Right cardiac atrium (tissue), 5 donors: ENCODE results near the gene TTYH1. TPM values are rescaled to one million over a fixed set of nuclear protein-coding genes. Genes with fewer than 3 reads are reported as not detected.

Source experiments
- ATAC-seq, 2 donors: fragments of 200-7000 bp; cut with Tn5 transposase; one replicate each; pipeline versions ENCODE4 v1.8.0 to v1.9.1; 2020; ENCODE audit warnings: moderate library complexity in 2 of 2, mild to moderate bottlenecking in 1 of 2
- DNase-seq, 3 donors: peaks; one replicate each; pipeline ENCODE4 v3.0.0-alpha.2; 2020
- H3K27ac ChIP-seq: one replicate; pipeline ENCODE4 v1.5.1; 2013; ENCODE audit warnings: mild to moderate bottlenecking, low read length, control low read depth, moderate library complexity
- H3K27me3 ChIP-seq: one replicate; pipeline ENCODE4 v1.6.1; 2013; ENCODE audit not compliant: control insufficient read depth, insufficient read depth
- H3K4me1 ChIP-seq: one replicate; pipeline ENCODE4 v1.6.1; 2013; ENCODE audit warnings: low read length; ENCODE audit not compliant: control insufficient read depth, insufficient read depth
- H3K4me3 ChIP-seq: one replicate; pipeline ENCODE4 v1.5.1; 2013; ENCODE audit warnings: low read length, control low read depth
- H3K9me3 ChIP-seq: one replicate; pipeline ENCODE4 v1.6.1; 2013; ENCODE audit warnings: low read length; ENCODE audit not compliant: control insufficient read depth
- WGBS: extraction: QIAGEN DNeasy Blood & Tissue Kit; methylation state at CpG from one replicate; pipeline ENCODE4 v1.1.7; 2013; 5-methylcytosine and 5-hydroxymethylcytosine counted together
- intact Hi-C, 4 donors: fragments of 100-400 bp; cut with DNase I; formaldehyde crosslinking; loops; one replicate each; pipeline versions ENCODE4 v1.11.0 to v1.14.0; 2022 to 2023
- polyA plus RNA-seq: library from polyadenylated mRNA; stranded (reverse); fragments of 200-250 nt; gene quantifications from one replicate; pipeline ENCODE4 v1.2.3, GENCODE V29; 2013
- total RNA-seq, 4 donors: library from RNA; stranded (reverse); fragmentation: NEBNext Ultra II Directional; extraction: Animal tissue kit (Norgen Biotek cat#: 25700); gene quantifications; one replicate each; pipeline ENCODE4 v1.2.1, GENCODE V29; 2021
- donor health status: healthy with polysubstance abuse.
- donor health status: DM: no; HTN: yes; CAD: no.
- donor health status: DM: no; HTN: no; CAD: no.
- donor health status: DM: no; HTN: yes; CAD: no; lungs with severe emphysema.
- donor health status: DM: yes; HTN: yes; CAD: no.

The TTYH1 gene
- total and polyA plus RNA-seq, 5 donors: 2.4 to 3.6 (median 3.0) TPM

- DNase-seq: peak; percentile 67 to 85 (median 85)
- intact Hi-C loops: no loop called here
Observed at GRCh38 chr19:54448040-54448773, 32.9 kb downstream of the TTYH1 start.

GRCh38 chr19:54448774-54449700 is 33.8 kb downstream of the TTYH1 start, which contains the start of gene LENG8:
Gene LENG8 (plus strand): TSS chr19:54449199. CDS start chr19:54451345, 2,146 bp downstream.
- ATAC-seq (peak; percentile 98), DNase-seq (peak; percentile 98 to 100 (median 99))
- Histone ChIP-seq H3K9me3 (no peaks in the 10 kb centered on the region), H3K27ac (peak within 1 kb of the TSS; percentile 93), H3K4me3 (peak within 1 kb of the TSS; percentile 78), H3K4me1 (peaks cover 4% of the 10 kb centered on the region), H3K27me3 (no peaks in the 10 kb centered on the region)
- under 1% methylated on average over 96 of the region's 96 CpGs for WGBS
- intact Hi-C loops: no loop called here

More at GRCh38 chr19:54448040-54448773, 32.9 kb downstream of the TTYH1 start:
- H3K27ac ChIP-seq: peak overlapping the region; percentile 70
- H3K9me3 ChIP-seq: no peaks in the 10 kb centered on the region
- peak; percentile 32 to 46 for ATAC-seq
- WGBS: under 1% methylated on average over 34 of the region's 34 CpGs
- H3K4me1 ChIP-seq: peaks cover 4% of the 10 kb centered on the region
- no peaks in the 10 kb centered on the region for H3K27me3 ChIP-seq
- peak overlapping the region; percentile 59 for H3K4me3 ChIP-seq

- no peak for DNase-seq
- no peaks in the 10 kb centered on the region for H3K9me3 ChIP-seq
- WGBS: under 1% methylated on average over 21 of the region's 21 CpGs
- intact Hi-C loops: no loop called here
- peaks cover 4% of the 10 kb centered on the region for H3K4me1 ChIP-seq
- H3K27me3 ChIP-seq: no peaks in the 10 kb centered on the region
- peak overlapping the region; percentile 93 for H3K27ac ChIP-seq
- ATAC-seq: no peak
- peak overlapping the region; percentile 78 for H3K4me3 ChIP-seq
Observed at GRCh38 chr19:54449701-54450069, 34.4 kb downstream of the TTYH1 start.

GRCh38 chr19:54451331-54451871 is 36.1 kb downstream of the TTYH1 start:
- intact Hi-C loops: no loop called here

GRCh38 chr19:54451997-54452396 is 36.7 kb downstream of the TTYH1 start:
- 85% methylated on average over 11 of the region's 11 CpGs for WGBS
- Histone ChIP-seq H3K4me1 (peaks cover 4% of the 10 kb centered on the region), H3K9me3 (no peaks in the 10 kb centered on the region), H3K27ac (no peak overlapping the region), H3K27me3 (no peaks in the 10 kb centered on the region), H3K4me3 (no peak overlapping the region)
- intact Hi-C loops: no loop called here
- peak in 1 of 3 donors; percentile 44 for DNase-seq
- ATAC-seq: no peak

More at GRCh38 chr19:54451331-54451871, 36.1 kb downstream of the TTYH1 start:
- DNase-seq (peak in 1 of 3 donors; percentile 27), ATAC-seq (no peak)
- no peak overlapping the region for H3K4me3 ChIP-seq
- H3K27ac ChIP-seq: no peak overlapping the region
- 58% methylated on average over 9 of the region's 9 CpGs for WGBS
- H3K9me3 ChIP-seq: no peaks in the 10 kb centered on the region
- no peaks in the 10 kb centered on the region for H3K27me3 ChIP-seq
- peaks cover 4% of the 10 kb centered on the region for H3K4me1 ChIP-seq

- ATAC-seq (no peak), DNase-seq (peak in 1 of 3 donors; percentile 38)
- Histone ChIP-seq H3K9me3 (no peaks in the 10 kb centered on the region), H3K27ac (no peak overlapping the region), H3K27me3 (no peaks in the 10 kb centered on the region), H3K4me3 (no peak overlapping the region), H3K4me1 (peaks cover 4% of the 10 kb centered on the region)
- 92% methylated on average over 11 of the region's 11 CpGs for WGBS
- intact Hi-C loops: no loop called here
Observed at GRCh38 chr19:54452626-54453025, 37.4 kb downstream of the TTYH1 start.

GRCh38 chr19:54453921-54454780 is 38.9 kb downstream of the TTYH1 start:
- Histone ChIP-seq H3K9me3 (no peaks in the 10 kb centered on the region), H3K4me1 (peaks cover 4% of the 10 kb centered on the region), H3K27me3 (no peaks in the 10 kb centered on the region), H3K4me3 (no peak overlapping the region), H3K27ac (no peak overlapping the region)
- ATAC-seq (no peak), DNase-seq (peak in 1 of 3 donors; percentile 51)
- 88% methylated on average over 31 of the region's 31 CpGs for WGBS
- intact Hi-C loops: no loop called here

GRCh38 chr19:54454781-54455675 is 39.8 kb downstream of the TTYH1 start:
- H3K27ac ChIP-seq: no peak overlapping the region
- peak in 1 of 3 donors; percentile 58 for DNase-seq
- intact Hi-C loops: no loop called here
- no peaks in the 10 kb centered on the region for H3K9me3 ChIP-seq
- no peaks in the 10 kb centered on the region for H3K27me3 ChIP-seq
- peaks cover 4% of the 10 kb centered on the region for H3K4me1 ChIP-seq
- no peak overlapping the region for H3K4me3 ChIP-seq
- no peak for ATAC-seq
- WGBS: 89% methylated on average over 33 of the region's 33 CpGs

- Histone ChIP-seq H3K4me3 (no peak overlapping the region), H3K9me3 (no peaks in the 10 kb centered on the region), H3K27ac (no peak overlapping the region), H3K27me3 (no peaks in the 10 kb centered on the region), H3K4me1 (peaks cover 4% of the 10 kb centered on the region)
- 92% methylated on average over 40 of the region's 40 CpGs for WGBS
- ATAC-seq: no peak
- intact Hi-C loops: no loop called here
- DNase-seq: peak in 1 of 3 donors; percentile 54
Observed at GRCh38 chr19:54455786-54456422, 40.6 kb downstream of the TTYH1 start.
